Measurements from ENCODE around the gene WDR90.
A peak's percentile ranks its signal among the peaks of the same experiment; 100 is the strongest.

WDR90 gene

DNA sequence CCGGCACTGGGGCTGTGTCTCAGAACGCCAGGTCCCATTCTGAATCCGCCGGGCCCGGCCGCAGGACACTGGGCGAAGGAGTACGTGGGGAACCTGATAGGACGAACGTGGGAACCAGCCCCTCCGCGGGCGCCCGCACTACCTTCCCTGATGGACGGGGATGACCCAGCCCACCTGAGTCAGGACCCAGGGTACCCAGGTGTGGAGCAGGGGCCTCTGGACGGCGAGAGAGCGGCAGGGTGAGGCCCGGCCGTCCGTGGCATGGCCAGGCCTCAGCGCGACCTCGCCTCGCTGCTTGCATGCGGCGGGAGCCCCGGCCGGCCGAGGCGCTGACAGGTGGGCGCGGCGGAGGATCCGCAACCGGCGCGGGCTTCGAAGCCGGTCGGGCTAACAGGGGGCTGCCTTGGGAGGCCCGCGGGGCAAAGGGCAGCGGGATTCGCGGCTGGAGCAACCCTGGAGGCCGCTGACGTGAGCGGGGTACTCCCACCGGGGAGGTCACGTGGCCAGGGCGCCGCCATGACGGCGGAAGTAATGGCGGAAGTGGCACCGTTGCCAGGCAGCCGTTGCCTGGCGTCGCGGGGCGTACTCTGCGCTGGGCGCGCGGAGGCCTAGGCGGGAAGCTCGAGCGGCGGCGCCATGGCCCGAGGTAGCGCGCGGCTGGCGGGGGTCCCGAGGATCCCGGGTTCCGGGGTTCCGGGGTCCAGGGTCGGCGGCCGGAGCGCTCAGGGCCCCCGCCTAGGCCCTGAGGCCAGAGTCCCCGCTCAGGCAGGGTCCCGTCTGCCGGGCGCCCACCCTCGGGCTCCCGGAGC, at the start of gene WDR90:
Gene WDR90 (plus strand): TSS at position 585 of the 809 bp plus-strand sequence. CDS start 52 bp downstream, at position 637.
- H3K4me3 Mint-ChIP-seq, result peak within 1 kb of the TSS; percentile 85
- peak within 1 kb of the TSS; percentile 88 for H3K27ac Mint-ChIP-seq
- peaks cover 15% of the 10 kb centered on the region for H3K4me1 Mint-ChIP-seq (ENCODE audit: low read depth)
- no peaks in the 10 kb centered on the region for H3K27me3 Mint-ChIP-seq
- no peaks in the 10 kb centered on the region for H3K9me3 Mint-ChIP-seq
- H3K36me3 Mint-ChIP-seq (ENCODE audit: low read depth), result peaks cover 12% of the 10 kb centered on the region

DNA sequence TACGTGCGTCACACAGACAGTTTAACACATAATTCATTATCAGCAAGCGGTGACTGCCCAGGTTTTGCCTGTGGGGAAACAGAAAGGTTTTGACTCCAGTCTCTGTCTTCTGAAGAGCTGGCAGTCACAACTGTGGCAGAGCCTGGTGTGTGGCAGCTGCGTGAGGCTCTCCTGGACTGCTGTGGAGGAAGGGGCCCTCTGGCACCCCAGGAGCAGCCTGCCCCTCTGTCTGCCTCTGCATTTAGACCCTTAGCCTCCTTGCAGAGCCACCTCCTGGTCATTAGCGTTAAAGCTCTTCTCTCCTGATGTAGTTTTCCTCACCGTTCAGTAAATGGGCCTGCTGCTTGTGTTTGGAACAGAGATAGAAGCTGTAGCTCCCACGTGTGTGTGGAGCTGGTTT, 48.4 kb upstream of the WDR90 start:
- H3K4me3 Mint-ChIP-seq, result no peak overlapping the region
- peaks cover 14% of the 10 kb centered on the region for H3K4me1 Mint-ChIP-seq (ENCODE audit: low read depth)
- H3K36me3 Mint-ChIP-seq (ENCODE audit: low read depth), result peaks cover 4% of the 10 kb centered on the region
- no peaks in the 10 kb centered on the region for H3K9me3 Mint-ChIP-seq
- no peaks in the 10 kb centered on the region for H3K27me3 Mint-ChIP-seq
- no peak overlapping the region for H3K27ac Mint-ChIP-seq

DNA sequence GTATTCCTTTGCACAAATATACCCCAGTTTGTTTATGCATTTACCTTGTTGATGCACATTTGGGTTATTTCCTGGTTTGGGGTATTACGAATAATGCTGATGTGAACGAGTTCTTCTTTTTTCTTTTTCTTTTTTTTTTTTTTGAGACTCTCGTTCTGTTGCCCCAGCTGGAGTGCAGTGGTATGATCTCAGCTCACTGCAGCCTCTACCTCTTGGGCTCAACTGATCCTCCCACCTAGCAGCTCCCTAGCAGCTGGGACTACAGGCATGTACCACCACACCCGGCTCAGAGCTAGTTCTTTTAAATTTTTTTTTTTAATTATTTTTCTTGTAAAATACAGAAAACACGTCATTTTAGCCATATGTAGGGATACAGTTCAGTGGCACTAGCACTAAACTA, 45.2 kb upstream of the WDR90 start:
- Mint-ChIP-seq H3K27ac (no peak overlapping the region), H3K36me3 (ENCODE audit: low read depth) (peaks cover 4% of the 10 kb centered on the region)

DNA sequence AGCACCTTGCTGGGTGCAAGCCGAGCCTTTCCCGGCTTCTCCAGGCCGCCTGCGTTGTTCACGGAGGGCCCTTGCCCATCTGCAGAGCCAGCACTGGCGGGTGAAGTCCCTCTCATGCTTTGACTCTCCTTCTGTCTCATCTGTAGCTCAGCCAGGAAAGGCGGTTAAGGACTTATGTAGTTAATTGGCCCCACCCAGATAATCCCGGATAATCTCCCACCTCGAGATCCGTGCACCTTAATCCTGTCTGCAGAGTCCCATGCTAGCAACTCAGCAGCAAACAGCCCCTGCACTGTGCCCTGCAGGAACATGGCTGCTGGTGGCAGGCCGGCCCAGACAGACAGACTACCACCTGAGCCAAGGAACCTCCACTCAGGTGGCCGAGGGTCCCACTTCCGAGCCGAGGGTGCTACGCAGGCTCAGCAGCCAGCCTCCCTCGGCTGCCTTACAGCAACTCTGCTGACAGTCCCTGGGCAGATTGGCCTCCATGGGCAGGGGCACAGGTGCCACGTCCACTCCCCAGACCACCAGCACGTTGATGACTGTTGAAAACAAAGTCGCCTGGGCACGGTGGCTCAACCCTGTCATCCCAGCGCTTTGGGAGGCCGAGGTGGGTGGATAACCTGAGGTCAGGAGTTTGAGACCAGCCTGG, 42.4 kb upstream of the WDR90 start:
- H3K36me3 Mint-ChIP-seq (ENCODE audit: low read depth), result peaks cover 4% of the 10 kb centered on the region

More for the DNA sequence above, 45.2 kb upstream of the WDR90 start:
- H3K9me3 Mint-ChIP-seq, result no peaks in the 10 kb centered on the region
- H3K27me3 Mint-ChIP-seq, result no peaks in the 10 kb centered on the region
- H3K4me3 Mint-ChIP-seq, result no peak overlapping the region
- H3K4me1 Mint-ChIP-seq (ENCODE audit: low read depth), result peaks cover 18% of the 10 kb centered on the region

DNA sequence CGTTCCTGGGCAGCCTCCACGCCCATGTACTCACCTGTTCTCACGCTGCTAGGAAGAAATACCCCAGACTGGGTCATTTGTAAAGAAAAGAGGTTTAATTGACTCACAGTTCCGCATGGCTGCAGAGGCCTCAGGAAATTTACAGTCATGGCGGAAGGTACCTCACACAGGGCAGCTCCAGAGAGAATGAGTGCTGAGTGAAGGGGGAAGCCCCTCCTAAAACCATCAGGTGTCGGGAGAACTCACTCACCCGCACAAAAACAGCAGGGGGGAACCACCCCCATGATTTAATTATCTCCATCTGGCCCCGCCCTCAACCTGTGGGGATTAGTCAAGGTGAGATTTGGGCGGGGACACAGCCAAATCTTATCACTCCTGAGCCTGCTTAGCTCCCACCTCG, 41.1 kb upstream of the WDR90 start:
- Mint-ChIP-seq H3K27me3 (no peaks in the 10 kb centered on the region), H3K36me3 (ENCODE audit: low read depth) (peaks cover 4% of the 10 kb centered on the region), H3K4me1 (ENCODE audit: low read depth) (peaks cover 21% of the 10 kb centered on the region), H3K27ac (peak overlapping the region; percentile 84), H3K9me3 (no peaks in the 10 kb centered on the region), H3K4me3 (peak overlapping the region; percentile 48)

More for the DNA sequence above, 42.4 kb upstream of the WDR90 start:
- H3K4me3 Mint-ChIP-seq, result no peak overlapping the region
- H3K4me1 Mint-ChIP-seq (ENCODE audit: low read depth), result peaks cover 25% of the 10 kb centered on the region
- no peak overlapping the region for H3K27ac Mint-ChIP-seq
- no peaks in the 10 kb centered on the region for H3K9me3 Mint-ChIP-seq
- no peaks in the 10 kb centered on the region for H3K27me3 Mint-ChIP-seq

DNA sequence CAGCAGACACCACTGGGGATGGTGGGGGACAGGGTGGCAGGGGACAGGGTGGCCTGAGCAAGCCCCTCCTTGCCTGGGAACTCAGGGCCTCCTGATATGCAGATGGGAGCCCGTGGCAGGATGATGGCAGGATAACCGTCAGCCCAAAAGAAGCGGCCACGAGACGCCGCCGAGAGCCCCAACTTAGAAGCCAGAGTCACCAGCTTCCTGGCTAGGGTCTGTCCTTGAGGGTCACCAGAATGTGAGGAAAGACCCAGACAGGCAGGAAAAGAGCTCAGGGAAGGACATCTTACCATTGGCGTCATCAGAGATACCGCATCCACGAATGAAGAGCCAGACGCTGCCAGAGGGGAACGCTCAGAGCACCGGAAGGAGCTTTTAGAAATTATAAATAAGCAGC, 39.8 kb upstream of the WDR90 start:
- Mint-ChIP-seq H3K4me3 (no peak overlapping the region), H3K9me3 (no peaks in the 10 kb centered on the region), H3K4me1 (ENCODE audit: low read depth) (peaks cover 15% of the 10 kb centered on the region), H3K27me3 (no peaks in the 10 kb centered on the region), H3K36me3 (ENCODE audit: low read depth) (peaks cover 3% of the 10 kb centered on the region), H3K27ac (no peak overlapping the region)

DNA sequence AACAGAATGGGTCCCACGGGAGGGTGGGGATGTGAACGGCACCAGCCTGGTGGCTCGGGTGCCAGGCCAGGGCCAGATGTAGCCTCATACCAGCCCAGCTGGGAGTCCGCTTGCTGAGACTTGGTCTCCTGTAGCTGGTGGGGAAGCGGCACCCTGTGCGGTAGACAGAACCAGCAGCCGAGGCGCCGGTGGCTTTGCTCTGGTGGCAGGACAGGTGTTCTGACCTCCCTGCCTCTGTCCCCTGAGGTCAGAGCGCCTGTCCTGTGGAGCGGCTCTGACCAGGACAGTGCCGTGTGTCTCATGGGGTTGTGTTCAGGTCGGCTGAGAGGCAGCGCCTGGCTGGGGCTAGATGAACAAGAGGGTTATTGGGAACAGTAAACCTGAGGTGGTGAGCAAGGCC, 39.2 kb upstream of the WDR90 start:
- Mint-ChIP-seq H3K4me1 (ENCODE audit: low read depth) (peaks cover 15% of the 10 kb centered on the region), H3K27ac (no peak overlapping the region), H3K9me3 (no peaks in the 10 kb centered on the region), H3K4me3 (no peak overlapping the region), H3K27me3 (no peaks in the 10 kb centered on the region), H3K36me3 (ENCODE audit: low read depth) (no peaks in the 10 kb centered on the region)

DNA sequence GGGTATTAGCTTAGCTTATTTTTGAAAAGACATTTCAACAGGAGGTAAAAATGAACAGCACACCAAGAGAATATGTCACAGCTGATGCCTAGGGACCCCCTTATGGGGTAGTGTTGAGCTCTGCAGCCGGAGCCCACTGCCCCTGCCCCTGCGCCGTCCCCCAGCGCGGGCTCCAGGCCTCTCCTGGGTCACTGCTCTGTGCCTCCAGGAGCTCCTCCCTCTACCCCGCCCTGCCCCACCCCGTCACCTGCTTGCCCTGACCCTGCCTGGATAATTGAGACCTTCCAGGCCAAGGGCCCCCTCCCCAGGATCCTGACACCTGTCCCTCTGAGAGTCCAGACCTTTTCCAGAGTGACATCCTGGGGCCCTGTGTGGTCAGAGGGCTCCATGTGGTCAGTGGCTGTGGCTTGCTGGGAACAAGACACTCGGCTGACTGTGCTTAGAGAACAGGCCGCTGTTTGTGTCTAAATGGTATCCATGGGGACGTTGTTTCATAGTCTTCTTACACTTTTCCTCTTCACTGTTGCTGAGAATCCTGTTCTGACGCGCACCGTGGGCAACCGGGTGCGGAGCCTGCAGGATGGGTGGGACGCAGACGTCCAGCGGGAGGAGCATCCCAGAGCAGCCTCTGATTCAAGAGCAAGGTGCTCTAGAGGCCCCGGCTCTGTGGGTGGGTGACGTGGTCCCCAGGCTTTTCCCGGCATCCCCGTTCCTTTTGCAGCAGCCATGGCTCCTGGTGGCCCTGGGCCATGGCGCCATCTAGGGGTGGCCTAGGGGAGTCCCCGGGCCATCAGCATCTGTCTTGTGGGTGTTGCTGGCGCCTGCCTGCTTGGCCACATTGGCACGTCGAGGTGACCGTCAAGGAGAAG, 38.4 kb upstream of the WDR90 start:
- no peaks in the 10 kb centered on the region for H3K36me3 Mint-ChIP-seq (ENCODE audit: low read depth)
- no peak overlapping the region for H3K4me3 Mint-ChIP-seq
- no peaks in the 10 kb centered on the region for H3K27me3 Mint-ChIP-seq
- no peaks in the 10 kb centered on the region for H3K9me3 Mint-ChIP-seq
- H3K4me1 Mint-ChIP-seq (ENCODE audit: low read depth), result peaks cover 15% of the 10 kb centered on the region
- H3K27ac Mint-ChIP-seq, result no peak overlapping the region

DNA sequence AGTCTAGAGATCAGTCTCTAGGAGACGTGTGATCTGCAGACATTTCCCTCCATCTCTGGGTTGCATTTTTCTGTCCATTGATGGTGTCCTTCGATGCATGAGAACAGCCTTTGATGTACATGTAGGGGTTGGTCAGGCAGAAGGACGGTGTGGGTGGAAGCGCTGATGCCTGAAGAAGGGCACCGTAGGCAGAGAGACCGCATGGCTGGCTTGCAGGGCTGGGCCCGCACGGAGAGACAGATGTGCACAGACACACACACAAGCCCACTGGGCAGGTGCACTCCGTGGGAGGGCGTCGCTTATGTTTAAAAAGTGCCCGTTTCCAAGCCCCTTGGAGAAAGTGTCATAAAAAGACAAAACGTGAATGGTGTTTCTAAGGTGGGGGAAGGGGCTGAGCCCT, 34.0 kb upstream of the WDR90 start:
- no peaks in the 10 kb centered on the region for H3K36me3 Mint-ChIP-seq (ENCODE audit: low read depth)
- no peak overlapping the region for H3K4me3 Mint-ChIP-seq
- no peaks in the 10 kb centered on the region for H3K27me3 Mint-ChIP-seq
- peaks cover 6% of the 10 kb centered on the region for H3K4me1 Mint-ChIP-seq (ENCODE audit: low read depth)
- H3K27ac Mint-ChIP-seq, result no peak overlapping the region
- no peaks in the 10 kb centered on the region for H3K9me3 Mint-ChIP-seq

DNA sequence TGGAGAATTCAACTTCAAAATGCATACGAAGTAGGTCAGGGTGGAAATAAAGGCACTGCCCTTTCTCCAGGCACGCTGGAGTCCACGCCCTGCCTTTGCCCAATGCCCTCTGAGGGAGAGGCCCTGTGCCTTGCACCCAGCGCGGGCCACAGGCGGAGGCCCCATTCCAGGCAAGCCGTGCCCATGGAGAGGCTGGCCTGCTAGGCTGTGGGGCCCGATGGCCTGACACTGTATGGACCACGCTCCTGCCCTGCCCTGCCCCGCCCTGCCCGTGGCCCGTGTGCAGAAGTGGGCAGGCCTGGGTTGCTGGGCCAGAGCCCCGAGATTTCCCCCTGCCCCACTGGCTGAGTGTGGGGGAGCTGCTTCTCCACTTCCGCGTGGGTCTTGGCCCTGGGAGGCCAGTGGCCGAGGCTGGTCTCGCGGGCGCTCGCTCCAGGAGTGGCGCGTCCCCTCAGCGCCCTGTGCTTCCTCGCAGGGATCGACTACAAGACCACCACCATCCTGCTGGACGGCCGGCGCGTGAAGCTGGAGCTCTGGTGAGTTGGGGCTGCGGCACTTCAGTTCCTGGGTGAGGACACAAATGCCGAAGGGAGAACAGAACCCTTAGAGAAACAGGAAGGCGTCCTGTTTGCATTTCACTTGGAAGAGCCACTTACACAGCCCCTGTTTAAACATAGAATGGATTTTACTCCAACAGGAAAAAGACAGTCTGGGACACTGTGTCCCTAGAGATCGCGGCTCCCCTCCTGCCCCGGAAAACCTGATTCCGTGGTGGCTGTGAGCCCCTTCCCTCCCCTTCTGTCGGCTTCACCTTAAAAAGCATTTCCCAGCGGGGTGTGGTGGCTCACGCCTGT, 32.2 kb upstream of the WDR90 start:
- Mint-ChIP-seq H3K4me1 (ENCODE audit: low read depth) (no peaks in the 10 kb centered on the region), H3K9me3 (no peaks in the 10 kb centered on the region), H3K27ac (no peak overlapping the region), H3K36me3 (ENCODE audit: low read depth) (no peaks in the 10 kb centered on the region), H3K27me3 (no peaks in the 10 kb centered on the region), H3K4me3 (no peak overlapping the region)

DNA sequence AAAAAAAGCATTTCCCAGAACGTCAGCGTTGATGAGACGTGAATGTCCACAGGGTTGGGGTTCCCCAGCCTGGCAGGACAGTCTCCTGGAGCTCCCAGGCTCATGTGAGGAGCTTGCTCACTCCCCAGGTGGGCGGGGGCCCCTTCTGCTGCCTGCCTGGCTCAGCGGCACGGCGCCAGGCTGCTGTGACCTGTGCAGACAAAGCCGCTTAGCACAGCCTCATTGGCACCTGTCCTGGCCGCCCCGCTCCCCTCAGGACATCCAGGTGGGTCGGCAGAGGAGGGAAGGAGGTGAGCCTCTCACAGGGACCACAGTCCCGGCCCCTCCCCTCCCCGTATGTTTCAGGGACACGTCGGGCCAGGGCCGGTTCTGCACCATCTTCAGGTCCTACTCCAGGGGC, 31.3 kb upstream of the WDR90 start:
- Mint-ChIP-seq H3K4me1 (ENCODE audit: low read depth) (no peaks in the 10 kb centered on the region), H3K27me3 (no peaks in the 10 kb centered on the region), H3K36me3 (ENCODE audit: low read depth) (no peaks in the 10 kb centered on the region), H3K4me3 (no peak overlapping the region), H3K27ac (no peak overlapping the region), H3K9me3 (no peaks in the 10 kb centered on the region)

DNA sequence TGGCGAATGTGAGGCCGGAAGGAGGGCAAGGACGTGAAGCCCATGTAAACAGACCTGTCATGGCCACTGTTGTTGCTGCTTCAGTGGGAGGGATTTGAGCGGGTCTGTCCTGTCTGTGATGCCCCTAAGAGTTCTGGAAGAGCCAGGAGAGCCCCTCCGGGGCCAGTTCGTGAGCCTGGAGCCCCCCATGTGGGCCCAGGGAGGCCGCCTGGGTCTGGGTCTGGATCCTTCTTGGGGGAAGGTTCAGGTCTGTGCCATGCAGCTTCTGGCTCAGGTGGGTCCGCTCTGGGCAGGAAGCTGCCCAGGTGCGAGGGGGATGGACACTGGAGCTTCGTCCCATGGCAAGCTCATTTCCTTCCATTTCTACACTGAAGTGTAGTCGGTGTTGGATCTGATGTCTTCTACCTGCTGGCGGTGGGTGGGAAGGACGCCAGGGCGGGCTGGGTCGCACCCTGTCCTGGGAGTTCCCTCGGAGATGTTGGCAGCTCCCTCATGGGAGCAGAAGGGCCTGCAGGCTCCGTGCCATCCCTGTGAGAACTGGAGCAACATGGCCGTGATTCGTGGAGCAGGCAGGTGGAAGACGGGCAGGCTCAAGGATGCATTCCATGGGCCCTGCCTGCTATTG, 29.6 kb upstream of the WDR90 start:
- Mint-ChIP-seq H3K36me3 (ENCODE audit: low read depth) (no peaks in the 10 kb centered on the region), H3K4me1 (ENCODE audit: low read depth) (no peaks in the 10 kb centered on the region), H3K27me3 (no peaks in the 10 kb centered on the region), H3K4me3 (no peak overlapping the region), H3K9me3 (no peaks in the 10 kb centered on the region), H3K27ac (no peak overlapping the region)

DNA sequence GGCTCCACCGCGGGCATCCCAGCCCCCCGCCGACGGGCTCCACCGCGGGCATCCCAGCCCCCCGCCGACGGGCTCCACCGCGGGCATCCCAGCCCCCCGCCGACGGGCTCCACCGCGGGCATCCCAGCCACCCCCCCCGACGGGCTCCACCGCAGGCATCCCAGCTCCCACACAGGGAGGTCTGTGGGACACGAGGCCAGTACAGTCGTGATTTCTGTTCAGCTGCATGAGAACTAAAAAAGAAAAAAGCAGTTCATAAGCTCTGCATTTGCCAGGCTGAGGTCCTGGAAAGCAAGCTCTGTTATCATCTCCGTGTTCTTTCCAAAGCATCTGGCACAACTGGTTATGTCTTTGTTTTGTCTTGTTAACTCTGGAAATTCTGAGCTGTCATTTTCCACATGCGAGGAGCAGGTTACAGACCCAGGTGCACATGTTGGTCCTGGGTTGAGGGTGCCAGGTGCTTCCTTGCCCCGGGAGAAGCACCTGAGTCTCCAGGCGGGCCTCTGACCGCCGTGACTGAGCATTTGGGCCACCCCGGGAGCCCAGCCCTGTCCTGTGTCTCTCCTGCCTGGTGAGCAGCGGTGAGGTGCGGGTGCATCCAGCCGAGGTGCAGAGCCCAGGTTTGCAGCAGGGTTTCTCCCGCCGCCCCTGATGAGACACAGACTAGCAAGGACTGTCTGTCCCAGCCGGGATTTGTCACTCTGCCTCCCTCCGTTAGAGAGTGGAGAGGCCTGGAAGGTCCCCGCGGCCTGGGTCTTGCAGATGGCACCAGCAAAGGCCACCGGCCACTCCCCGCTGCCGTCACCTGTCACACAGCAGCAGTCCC, 28.3 kb upstream of the WDR90 start:
- Mint-ChIP-seq H3K27me3 (no peaks in the 10 kb centered on the region), H3K9me3 (no peaks in the 10 kb centered on the region), H3K4me3 (no peak overlapping the region)

More for the DNA sequence above, 28.3 kb upstream of the WDR90 start:
- Mint-ChIP-seq H3K36me3 (ENCODE audit: low read depth) (no peaks in the 10 kb centered on the region), H3K27ac (no peak overlapping the region), H3K4me1 (ENCODE audit: low read depth) (no peaks in the 10 kb centered on the region)

Data from stimulated activated naive CD8-positive, alpha-beta T cell treated with anti-CD3 and anti-CD28 coated beads, Interleukin-15, Interleukin-2, amounts not matched to agents 100 ng/mL and 50 ng/mL, for 24 hours (primary cell).